Measurements from ENCODE around the gene TSR3. TPM values are rescaled to one million over a fixed set of nuclear protein-coding genes. Genes with fewer than 3 reads are reported as not detected.

The TSR3 gene
- total RNA-seq = 75.9 and 97.2 TPM in 2 replicates

DNA sequence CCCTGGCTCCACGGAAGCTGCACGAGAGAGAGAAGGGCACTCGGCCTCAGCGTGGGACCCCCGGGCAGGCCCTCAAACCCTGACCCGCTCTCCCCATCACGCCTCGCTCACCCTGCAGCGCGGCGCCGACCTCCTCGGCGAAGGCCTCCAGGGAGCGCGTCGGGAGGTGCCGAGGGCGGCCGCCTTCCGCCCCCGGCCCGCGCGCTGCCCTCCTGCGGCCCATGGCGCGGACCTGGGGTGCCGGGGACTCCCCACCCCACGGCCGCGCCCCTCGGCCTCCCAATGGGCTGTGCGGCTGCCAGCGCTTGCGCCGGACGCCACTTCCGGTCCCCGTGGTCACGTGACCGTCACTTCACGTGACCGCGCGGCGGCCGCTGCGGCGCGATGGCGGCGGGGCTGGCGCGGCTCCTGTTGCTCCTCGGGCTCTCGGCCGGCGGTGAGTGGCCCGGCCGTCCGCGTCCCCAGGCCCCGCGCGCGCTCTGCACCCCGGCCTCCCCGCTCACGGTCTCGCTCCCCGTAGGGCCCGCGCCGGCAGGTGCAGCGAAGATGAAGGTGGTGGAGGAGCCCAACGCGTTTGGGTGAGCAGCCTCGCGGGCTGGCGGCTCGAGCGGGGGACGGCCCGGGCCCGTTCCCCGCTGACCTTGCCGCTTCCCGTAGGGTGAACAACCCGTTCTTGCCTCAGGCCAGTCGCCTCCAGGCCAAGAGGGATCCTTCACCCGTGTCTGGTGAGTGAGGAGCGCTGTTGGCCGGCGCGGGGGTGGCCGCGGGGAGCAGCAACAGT is at the start of gene TSR3, which contains the start of gene GNPTG:
TSS of gene TSR3 (minus strand) at position 297 of the 781 bp plus-strand sequence. CDS start at position 223, 74 bp downstream.
TSS of gene GNPTG (plus strand) at position 350 of the 781 bp plus-strand sequence. CDS start at position 385, 35 bp downstream.
- DNase-seq = peak; percentile 93

DNA sequence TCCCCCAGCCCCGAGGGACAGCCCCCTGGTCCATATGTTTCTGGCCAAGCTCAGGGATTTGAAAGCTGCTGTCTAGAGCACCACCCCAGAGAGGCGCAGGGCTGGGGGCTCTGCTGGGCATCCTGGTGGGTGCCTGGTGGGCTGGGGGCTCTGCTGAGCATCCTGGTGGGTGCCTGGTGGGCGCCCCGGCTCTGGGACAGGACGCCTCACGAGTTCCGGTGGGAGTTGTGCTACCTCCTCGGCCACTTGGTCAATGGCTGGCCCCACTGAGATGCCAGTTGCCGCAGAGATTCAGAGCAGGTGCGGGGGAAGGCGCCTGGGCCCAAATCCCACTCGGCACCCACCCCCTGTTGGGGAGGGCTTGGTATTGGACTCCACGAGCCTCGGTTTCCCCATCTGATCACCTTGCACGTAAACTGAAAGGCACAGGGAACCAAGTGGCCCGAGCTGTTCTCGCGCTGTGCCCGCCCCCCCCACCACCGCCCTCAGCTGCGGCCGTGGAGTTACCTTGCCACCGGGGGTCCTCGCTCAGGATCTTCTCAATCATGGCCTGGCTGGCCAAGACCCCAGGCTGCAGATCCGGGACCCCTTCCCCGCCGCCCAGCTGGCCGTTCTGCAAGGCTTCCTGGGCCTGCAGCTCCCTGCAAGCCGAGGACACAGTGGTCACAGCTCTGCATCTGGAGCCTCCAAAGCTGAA is 49.5 kb upstream of the TSR3 start:
- DNase-seq = no peak

DNA sequence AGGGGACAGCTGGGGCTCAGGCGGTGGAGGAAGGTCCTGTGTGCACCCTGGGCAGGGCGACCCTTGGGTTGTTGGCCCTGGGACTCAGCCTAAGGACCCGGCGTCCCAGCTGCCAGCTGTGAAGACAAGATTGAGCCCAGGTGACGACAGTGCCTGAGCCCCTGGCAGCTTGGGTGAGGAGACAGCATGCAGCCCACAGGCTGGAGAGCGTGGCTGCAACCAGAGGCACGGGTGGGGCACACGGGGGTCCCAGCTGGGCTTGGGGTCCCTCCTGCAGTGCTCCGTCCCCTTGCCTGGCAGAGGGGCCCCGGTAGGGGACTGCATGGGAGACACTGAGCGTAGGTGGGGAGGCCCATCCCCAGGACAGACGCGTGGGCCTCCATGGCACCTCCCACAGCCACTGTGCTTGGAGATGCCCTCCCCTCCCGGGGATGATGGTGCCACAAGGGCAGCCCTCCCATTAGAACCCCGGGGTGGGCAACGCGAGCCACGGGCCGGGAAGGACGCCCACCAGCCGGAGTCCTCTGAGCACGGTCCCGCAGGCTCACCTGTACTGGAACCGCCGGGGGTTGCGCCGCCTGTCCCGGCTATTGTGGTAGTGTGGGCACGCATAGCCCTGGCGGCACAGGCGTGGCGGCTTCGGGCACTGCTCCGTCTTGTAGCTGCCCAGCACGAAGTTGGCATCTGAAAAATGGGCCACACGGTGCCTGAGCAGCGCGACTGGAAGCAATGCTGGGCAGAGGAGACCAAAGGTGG is 47.3 kb upstream of the TSR3 start:
- no peak for DNase-seq

DNA sequence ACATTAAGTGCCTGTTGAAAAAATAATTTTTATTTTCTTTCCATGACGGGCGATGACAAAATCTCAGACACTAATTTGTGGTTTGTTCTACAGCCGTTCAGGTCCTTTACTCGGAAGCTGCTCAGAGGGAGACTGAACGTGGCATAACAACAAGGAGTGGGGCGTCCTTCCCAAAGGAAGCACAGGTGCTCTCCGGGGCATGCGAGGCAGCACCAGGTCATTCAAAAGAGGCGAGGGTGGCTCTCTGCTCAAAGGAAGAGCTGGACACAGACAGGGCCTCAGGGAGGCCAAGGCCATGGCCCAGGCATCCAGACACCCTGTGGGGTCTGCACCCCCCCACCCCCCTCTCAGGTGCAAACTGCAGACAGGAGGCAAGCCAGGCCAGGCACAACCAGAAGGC is 46.7 kb upstream of the TSR3 start:
- DNase-seq = no peak

DNA sequence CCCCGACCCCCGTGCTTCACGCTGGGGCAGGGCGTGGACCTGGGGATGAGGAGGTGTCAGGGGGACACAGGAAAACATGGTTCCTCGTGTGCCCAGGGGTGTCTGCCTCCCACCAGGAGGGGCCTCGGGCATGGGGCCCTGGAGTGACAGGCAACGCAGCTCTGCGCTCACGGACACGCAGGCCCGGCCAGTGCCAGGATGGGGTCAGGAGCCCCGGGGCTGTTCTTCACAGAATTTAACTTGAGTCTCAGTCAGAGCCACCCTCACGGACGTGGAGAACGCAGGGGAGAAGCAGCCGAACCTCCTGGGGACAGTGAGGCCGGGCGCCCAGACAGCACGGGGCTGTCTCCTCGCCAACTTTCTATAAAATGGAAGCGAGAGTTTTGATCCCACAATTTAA is 46.1 kb upstream of the TSR3 start:
- no peak for DNase-seq

DNA sequence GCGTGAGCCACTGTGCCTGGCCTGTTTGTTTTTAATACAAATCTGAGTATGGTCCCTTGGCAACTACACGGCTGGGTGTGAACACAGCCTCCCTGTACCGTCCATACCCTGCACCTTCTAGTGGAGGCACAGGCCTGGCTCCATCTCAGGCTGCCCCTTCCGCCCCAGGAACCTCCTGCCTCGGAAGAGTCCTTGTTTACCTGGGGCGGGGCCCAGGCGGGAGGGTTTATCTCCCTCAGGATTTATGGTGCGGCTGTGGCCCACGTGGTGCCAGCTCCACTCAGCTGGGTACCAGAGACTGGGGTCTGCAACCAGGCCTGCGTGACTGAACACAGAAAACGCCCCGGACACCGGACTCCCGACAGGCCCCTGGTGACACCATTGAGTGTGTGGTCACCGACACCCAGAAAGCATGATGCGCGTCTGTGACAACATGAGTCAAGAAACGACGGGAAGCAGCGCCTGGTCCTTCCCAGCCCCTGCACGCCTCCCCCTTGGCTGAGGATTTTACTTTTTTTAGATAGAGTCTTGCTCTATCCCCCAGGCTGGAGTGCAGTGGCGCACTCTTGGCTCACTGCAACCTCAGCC is 43.9 kb upstream of the TSR3 start:
- DNase-seq = no peak

DNA sequence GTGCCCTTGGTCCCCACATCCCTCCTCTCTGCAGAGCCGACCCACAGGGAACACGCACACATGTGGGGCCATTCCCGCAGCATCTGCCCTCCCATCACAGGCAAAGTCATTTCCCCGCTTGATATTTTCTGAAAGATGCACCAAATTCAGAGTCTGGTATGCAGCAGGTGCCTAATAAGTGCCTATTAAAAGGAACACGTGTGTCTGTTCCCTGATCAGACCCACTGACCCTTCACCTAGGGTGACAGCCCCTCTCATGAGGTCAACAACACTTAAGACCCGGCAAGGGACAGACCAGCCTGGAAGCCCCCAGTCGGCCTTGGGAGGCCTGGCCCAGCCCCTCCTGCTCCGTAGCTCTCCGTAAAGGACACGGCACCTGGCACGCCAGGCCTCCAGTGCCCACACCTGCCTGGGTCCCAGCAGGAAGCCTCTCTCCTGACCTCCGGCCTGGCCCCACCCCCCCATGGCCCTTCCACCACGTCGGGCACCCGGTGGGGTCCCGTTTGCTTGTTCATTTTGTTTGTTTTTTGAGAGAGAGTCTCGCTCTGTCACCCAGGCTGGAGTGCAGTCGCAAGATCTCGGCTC is 42.8 kb upstream of the TSR3 start:
- no peak for DNase-seq

DNA sequence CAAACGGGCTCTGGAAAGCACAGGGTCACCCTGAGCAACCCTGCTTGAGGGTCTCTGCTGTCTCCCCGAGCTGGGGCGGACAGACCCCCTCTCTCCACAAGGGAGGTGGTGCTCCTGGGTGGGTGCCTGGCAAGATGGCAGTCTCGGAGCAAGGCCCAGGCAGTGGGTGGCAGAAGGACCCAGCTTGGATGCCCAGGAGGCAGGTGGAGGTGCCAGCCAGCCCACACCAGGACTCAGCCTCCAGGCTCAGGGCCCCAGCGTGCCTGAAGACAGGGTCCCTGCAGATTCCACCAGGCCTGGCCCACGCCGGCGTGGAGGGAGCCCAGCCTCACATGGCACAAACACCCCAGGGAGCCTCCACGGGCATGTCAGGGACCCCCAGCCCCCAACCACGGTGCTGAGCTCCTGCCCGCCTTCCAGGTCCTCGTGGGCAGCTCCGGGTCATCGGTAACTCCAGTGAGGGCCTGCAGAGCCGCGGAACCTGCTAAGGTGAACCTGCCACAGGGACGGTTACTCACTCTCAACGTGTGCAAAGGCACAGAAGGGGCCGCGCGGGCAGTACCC is 42.0 kb upstream of the TSR3 start:
- no peak for DNase-seq

DNA sequence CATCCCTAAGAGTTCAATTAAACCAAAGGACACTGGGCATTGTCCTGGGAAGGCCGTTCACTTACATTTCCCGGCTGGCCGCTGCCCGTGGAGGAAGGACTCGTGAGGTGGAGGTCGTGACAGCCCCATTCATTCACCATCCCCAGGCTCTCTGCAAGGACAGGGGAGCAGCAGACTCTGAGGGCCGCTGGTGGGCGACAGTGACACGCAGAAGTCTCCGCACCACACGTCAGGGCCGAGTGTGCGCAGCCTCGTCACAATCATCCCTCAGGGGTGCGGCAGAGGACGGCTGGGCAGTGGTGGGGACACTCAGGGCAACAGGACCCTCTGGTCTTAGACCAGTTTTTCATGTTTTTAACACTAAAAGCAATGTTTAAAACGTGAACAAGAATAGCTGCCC is 41.1 kb upstream of the TSR3 start:
- no peak for DNase-seq

DNA sequence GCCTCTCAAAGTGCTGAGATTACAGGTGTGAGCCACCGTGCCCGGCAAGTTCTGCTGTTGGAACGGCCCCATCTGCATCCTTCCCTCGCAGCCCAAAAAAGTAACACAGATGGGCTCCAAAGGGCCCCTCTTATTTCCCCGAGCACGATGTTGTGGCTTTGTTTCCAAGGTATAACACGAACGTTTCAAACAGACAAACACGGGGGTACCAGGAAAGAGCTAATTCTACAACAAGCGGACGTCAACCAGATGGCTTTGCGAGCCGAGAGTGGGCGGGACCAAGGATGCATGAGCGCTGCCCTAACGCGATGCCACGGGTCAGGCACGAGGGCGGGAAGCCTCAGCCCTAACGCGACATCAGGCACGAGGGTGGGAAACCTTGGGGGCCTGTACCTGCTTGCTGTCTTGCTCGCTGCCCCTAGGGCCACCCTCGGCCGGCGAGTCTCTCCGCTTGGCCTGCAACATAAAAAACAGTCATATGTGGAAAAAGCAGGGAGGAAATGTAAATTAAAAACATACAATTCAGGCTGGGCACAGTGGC is 38.6 kb upstream of the TSR3 start:
- no peak for DNase-seq

DNA sequence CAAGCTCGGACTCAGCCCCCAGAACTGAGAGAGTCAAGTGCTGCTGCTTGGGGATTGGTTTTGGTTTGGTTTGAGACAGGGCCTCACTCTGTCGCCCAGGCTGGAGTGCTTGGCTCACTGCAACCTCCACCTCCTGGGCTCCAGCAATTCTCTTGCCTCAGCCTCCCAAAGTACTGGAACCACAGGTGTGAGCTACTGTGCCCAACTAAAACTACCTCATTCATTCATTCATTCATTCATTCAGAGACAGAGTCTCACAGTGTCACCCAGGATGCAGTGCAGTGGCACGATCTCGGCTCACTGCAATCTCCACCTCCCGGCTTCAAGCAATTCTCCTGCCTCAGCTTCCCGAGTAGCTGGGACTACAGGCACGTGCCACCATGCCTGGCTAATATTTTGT is 38.1 kb upstream of the TSR3 start:
- DNase-seq = no peak

DNA sequence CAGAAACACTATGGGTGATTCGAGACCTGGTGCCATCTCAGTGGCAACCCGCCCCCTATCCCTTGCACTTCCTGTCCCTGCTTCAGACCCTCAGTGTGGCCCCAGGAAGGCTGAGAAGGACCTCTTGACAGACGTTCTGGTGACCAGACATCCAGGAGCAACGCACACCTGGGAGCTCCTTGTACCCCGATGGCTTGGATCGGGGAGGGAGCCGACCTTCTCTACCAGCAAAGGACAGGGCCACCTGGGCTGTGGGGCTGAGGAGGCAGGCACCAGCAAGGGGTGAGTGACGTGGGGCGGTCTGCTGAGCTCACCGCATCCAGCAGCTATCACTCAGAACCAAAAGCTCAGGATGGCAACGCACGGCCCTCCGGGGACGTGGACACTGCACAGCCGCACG is 35.7 kb upstream of the TSR3 start:
- no peak for DNase-seq

DNA sequence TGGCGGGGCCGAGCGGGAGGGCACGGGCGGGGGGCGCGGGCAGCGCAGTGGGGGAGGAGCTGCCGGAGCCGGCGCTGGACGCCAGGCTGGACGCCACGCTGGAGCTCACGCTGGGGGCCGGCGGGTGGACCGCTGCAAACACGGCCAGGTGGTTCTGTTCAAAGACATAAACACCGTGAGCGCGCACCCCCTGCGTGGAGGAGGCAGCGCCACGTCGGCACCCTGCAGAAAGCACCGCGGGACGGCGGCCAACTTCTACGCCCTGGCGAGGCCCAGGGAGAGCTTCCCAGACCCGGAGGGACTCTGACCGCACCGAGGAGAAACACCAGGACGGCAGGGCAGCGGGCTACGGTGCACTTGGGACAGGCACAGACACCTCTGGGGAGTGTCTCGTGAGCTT is 33.6 kb upstream of the TSR3 start:
- DNase-seq = no peak

DNA sequence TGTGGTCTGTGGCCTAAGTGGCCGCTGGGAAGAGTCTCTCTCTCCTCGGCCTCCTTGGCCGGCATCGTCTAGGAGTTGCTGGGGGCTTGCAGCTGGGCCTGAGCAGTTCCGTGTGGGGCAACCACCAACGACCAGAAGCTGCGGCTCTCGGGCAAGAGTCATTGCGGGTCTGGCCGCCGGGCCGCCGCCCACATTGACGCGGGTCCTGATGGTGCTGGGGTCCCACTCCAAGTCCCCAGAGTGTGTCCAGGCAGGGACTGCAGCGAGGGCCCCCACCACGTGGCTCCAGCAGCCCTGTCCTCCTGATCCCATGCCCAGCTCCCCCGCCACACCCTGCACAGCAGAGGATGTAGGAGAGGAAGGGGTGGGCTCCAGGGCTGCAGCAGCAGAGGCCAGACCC is 31.9 kb upstream of the TSR3 start:
- no peak for DNase-seq

DNA sequence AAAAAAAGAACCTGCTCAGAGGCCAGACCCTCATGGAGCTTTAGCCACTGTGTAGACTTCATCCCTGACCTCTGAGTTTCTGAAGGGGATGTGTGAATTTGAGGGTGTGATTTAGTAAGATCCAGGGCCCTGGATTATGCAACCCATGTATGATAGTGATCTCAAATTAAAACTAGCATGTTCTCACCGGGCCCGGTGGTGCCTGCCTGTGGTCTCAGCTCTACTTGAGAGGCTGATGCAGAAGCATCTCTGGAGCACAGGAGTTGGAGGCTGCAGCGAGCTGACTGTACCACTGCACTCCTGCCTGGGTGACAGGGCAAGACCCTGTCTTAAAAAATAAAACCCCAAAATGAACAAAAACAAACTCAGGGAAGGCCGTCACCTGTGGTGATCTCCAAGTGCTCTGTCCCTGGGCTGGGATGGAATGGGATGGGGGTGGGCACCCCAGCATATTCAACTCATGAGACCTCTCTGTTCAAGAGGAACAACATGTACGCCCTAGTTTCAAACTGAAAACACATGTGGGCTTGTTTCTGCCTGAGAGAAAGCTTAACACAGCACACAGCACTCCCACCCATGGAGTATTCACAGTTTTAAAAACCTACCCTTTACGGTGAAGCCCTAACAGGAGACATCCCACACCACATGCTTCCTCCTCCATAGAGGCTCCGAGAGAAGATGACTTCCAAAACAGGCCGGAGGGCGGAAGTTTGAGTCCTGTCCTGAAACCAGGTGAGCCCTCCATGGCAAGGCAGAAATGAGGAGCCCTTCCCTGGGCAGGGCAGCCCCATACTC is 30.1 kb upstream of the TSR3 start:
- no peak for DNase-seq

DNA sequence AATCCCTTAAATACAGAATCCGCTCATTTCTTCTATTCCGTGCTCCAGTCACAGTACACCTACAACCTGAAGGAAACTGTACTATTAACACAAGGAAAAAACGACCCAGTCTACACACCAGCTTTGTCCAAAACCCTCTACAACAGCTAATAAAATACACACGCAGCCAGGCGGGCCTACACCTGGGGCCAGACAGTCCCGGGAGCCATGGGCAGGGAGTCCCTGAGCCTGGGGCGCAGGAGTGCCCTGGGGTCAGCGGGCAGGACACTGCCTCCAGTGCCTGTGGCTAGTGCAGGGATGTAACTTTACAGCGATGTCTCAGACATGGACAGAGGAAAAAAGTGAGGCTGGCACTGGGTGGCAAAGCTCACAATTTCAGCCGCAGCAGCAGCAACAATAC is 28.5 kb upstream of the TSR3 start:
- no peak for DNase-seq

DNA sequence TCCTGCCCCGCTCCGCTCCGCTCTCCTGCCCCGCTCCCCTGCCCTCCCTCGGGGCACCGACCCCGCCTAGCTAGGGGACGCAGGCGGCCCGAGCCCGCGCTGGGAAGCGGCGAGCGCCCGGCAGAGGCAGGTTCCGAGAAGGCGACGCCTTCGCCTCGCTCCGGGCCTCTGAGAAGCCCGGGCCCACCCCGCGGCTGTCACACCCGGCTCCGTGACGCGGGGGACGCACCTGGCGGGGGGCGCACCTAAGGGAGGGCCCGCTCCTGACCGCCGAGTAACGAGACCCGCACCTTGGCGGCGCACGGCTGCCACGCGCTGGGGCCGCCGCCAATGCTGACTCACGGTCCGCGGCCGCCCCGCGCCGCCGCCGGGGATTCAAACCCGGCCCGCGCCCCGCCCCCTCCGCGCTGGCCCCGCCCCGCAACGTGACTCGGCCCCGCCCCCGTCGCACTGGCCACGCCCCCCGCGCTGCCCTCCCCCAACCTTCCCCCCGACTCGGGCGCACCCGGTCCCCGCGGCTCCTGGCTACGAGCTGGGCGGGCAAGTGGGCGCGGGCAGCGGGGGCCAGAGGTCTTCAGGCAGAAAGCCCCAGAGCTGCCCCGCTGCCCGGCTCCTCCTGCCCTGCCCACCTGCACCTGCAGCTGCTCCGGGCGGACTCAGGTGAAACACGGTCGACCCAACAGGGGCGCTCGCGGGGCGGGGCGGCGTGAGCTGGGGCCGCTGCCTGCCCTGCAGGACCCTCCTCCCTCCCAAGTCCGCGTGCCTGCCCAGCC is 27.8 kb upstream of the TSR3 start:
- DNase-seq = peak; percentile 75

DNA sequence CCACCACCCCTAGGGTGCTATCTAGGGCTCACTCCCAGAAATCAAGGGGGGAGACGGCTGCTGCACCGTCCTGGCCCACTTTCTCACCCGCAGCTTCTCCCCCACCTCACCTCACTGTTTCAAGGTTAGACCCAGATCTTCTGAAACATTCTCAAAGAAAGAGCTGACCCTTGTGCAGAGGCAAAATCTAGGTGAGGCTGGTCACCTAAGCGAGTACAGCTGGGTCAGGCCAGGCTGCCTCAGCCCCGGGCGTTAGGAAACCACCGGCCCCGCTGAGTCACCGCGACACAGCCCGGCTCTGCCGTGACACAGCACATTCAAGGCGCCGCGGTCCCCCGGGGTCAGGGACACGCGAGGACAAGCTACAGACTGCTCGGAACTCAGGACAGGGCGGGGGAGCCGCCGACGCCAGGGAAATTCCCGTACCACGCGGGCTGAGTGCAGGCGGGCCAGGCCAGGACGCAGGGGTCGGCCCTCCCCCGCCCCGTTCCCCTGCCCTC is 27.2 kb upstream of the TSR3 start:
- DNase-seq = peak; percentile 76

DNA sequence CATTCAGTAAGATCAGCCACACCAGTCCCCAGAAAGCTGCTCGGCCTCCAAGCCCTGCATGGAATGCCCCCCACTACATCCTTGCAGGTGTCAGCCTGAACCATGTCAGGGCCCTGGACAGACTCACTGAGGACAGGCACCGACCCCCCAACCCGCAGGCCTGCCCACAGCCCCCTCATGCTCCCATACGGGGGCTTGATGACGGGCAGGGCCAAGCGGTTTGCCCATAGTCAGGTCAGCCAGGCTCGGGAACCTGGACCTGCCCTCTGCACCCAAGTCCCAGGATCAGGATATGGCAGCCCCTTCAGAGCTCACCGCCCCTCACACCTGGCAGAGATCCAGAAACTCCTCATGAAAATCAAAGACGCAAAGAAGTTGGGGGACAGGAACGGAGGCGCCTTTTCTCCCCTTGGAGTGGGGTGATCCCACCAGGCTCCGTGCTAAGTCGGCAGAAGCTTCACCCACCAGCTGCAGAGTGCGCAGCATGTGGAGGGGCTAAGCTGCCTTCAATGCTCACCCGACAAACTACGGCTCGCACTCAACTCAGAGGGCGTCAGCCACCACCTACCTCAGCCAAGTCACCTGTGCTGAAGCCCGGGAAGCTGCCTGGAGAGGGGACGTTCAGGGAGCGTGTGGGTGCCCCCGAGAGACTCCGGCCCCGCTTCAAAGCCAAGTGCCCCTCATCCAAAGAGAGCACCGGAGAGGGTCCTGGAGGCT is 26.6 kb upstream of the TSR3 start:
- no peak for DNase-seq

All from dermis blood vessel endothelial cell (primary cell).